T47D (cell line): Measurements from ENCODE around the gene HOTAIR.

Experiments used
- DNase-seq, 2 experiments: peaks; one replicate each; pipeline versions ENCODE4 v3.0.0 to v3.0.0-alpha.2; 2011 to 2012; ENCODE audit warnings: low read depth in 1 of 2, low spot score in 1 of 2
- JUND ChIP-seq: IDR thresholded peaks from 2 replicates; pipeline ENCODE4 v1.6.1; 2012; ENCODE audit warnings: low read depth
- in situ Hi-C: cut with HindIII; loops from 2 replicates; pipeline ENCODE4 v1.10.0; 2016; ENCODE audit warnings: low sequenced_read_pairs, low pct_unique_long_range_greater_than_20kb

Gene HOTAIR

DNA sequence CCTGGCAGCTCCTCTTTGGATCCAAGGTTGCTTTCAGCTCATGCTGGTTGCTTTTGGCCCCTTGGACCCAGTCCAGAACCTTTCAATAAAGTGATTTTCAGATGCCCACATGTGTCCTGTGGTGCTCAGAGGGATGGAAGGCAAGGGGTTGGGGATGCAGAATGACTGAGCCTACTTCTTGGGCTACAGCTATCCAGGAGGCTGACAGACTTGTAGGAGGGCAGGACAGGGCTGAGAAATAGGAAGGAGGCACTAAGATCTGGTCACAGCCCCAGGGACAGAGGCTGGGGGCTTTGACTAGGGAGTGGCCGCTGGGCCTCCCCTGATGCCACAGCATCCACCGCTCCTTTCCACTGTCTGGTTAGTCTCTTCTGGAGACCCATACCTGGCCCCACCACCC lies 3.1 kb downstream of the HOTAIR start:
- in situ Hi-C loops, result no loop called here
- DNase-seq, result no peak
- no peak for TF ChIP-seq JUND

DNA sequence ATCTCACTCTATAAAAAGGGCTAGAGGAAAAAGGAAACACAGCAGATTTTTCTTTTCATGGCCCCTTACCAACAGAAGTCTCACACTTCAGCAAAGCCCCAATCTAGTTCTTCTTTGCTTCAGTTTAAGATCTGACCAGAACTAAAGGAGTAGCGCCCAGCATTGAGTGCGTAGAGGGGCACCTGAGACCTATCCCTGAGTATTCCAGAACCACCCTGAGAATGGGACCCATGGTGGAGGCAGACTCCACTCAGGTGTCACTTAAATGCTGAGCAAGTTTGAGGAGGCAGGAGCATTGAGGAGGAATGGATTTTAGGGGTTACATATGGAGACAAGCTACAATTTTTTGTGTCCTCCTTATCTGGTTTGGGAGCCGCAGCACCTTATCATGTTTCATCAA lies 3.6 kb downstream of the HOTAIR start:
- in situ Hi-C loops, result no loop called here
- no peak for DNase-seq
- no peak for TF ChIP-seq JUND

- DNase-seq, result no peak
- in situ Hi-C loops, result no loop called here
- TF ChIP-seq JUND, result no peak
These were observed 4.3 kb downstream of the HOTAIR start for GRCh38 chr12:53970451-53970850.

DNA sequence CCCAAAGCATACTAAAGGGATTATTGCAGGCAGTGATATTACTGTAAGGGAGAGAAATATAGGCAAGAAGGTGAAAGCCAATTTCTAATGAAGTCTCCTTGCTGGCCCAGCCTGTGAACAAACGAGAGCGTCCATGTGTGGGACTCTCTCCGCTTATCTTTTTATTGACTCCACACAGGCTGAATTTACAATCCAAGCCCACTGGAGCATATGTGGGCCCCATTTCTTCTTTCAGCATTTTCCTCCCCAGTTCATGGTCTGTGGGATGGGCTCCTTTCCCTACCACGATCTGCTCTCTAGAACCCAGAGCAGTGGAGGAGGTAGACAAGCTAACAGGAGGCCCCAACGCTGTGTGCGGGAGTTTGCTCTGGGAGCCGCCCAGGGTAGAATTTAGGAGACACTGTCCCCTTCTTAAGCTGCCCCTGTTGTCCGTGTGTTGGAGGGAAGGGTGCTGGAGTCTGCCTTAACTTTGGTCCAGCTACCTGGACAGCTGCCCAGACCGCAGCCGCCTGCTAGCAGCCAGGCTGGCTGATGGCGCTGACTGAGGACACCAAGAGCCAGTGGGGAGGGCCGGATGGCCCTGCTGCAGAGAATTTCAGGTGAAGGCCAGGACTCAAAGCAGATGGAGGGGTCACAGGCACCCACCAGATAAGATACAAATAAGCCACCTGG lies 5.0 kb downstream of the HOTAIR start:
- in situ Hi-C loops, result no loop called here
- DNase-seq, result no peak
- no peak for TF ChIP-seq JUND

- in situ Hi-C loops, result no loop called here
- no peak for DNase-seq
These were observed 6.3 kb downstream of the HOTAIR start for GRCh38 chr12:53968214-53969127.

GRCh38 chr12:53967421-53967925 lies 7.3 kb downstream of the HOTAIR start:
- in situ Hi-C loops, result no loop called here
- TF ChIP-seq JUND, result no peak
- DNase-seq, result no peak

More at GRCh38 chr12:53968214-53969127, 6.3 kb downstream of the HOTAIR start:
- TF ChIP-seq JUND, result no peak

- in situ Hi-C loops, result no loop called here
- TF ChIP-seq JUND, result no peak
- DNase-seq, result no peak
These were observed 8.2 kb downstream of the HOTAIR start for GRCh38 chr12:53966385-53967133.

DNA sequence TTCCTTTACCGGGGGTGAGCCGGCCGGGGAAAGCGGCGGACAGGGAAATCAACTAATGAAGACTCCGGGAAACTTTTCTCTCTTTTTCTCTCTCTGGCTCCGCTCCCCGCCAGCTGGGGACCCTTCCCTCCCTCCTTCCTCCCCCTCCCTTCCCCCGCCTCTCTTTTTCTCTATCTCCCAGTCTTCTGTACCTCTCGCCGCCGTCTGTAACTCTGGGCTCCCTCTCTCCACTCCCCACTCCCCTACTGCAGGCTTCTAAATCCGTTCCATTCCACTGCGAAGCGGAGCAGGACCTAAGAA lies 8.7 kb downstream of the HOTAIR start:
- DNase-seq, result no peak
- in situ Hi-C loops, result no loop called here
- no peak for TF ChIP-seq JUND

GRCh38 chr12:53965281-53966084 lies 9.3 kb downstream of the HOTAIR start:
- no peak for DNase-seq
- in situ Hi-C loops, result no loop called here
- no peak for TF ChIP-seq JUND

DNA sequence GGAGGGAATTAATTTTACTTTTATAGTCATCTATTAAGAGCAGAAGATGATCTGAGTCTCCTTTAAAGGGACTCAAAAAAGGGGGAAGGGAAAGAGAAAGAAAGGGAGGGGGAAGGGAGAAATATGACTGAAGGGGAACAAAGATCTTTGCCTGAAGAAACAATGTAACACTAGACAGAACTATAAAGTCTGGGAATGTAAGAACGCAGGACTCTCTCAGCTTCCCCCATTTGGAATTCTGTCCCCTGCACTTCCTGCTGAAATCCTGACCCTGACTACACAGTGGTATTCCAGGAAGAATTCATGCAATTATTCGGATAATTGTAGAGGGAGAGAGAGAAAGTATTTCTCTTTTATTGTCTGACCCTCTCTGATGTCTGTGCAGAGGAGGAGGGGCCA lies 10.4 kb downstream of the HOTAIR start:
- TF ChIP-seq JUND, result no peak
- in situ Hi-C loops, result no loop called here
- DNase-seq, result no peak

DNA sequence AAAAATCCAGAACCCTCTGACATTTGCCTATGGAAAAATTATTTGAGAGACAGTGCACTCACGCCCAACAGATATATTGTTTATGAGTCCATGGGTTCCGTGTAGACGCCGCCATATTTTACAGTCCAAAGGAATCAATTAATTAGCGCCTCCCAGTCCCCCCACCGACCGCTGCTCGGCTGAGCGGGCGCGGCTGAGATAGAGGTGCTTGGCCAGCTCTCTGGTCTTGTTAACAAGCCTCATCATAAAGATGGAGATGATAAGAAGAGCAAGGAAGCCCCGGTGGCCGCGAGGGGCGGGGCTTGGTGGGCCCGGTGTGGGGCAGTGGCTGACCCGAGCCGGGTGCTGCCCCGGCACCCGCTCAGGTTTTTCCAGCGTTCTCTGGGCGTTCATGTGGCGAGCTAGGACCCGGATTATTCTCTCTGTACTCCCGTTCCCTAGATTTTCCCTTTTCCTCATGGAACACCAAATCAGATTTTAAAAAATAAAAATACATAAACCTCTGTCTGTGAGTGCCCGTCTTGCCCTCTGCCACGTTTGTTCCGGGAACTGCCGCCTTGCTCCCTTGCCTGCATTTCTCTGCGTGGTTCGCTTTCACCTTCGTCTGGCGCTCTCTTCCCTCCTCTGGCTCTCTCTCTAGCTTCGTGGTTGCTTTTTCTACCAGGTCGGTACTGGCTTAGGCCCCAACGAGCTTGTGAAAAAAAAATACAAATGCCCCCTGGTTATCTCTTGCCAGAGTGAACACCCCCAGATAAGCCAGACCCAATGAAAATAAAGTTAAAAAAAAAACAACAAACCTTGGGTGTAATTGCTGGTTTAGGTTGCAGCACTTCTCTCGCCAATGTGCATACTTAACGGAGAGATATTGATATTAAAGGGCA lies 11.1 kb downstream of the HOTAIR start:
- in situ Hi-C loops, result no loop called here
- TF ChIP-seq JUND, result no peak
- no peak for DNase-seq
